ENCODE data around the gene NACC1. TPM values are rescaled to one million over a fixed set of nuclear protein-coding genes. Genes with fewer than 3 reads are reported as not detected.

NACC1 gene
- total RNA-seq, 1 donor from 2014 or later, result 34.7 TPM

DNA sequence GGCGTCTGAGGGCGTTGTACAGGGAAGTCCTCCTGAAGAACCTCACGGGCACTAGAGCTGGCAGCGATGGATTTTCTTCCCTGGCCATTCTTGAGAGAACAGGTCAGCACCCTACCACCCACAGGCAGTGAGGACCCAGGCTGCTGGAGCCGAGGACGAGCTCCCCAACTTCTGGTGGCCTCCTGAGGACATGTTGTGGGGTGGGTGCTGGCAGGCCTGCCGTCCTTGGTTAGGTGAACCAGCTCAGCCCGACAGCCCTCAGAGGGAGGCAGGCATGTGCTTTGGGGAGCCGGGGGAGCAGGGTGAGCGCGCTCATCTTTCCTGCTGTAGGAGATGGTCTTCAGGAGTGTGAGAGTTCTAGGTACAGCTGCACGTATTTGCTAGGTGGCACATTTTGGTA, 30.8 kb upstream of the NACC1 start:
- Mint-ChIP-seq H3K36me3 (no peaks in the 10 kb centered on the region), H3K9me3 (no peaks in the 10 kb centered on the region), H3K27me3 (ENCODE audit: insufficient read depth, low read depth) (peaks cover 32% of the 10 kb centered on the region), H3K4me3 (no peak overlapping the region), H3K4me1 (peaks cover 26% of the 10 kb centered on the region), H3K27ac (no peak overlapping the region)
- TF ChIP-seq, protein P1, sequence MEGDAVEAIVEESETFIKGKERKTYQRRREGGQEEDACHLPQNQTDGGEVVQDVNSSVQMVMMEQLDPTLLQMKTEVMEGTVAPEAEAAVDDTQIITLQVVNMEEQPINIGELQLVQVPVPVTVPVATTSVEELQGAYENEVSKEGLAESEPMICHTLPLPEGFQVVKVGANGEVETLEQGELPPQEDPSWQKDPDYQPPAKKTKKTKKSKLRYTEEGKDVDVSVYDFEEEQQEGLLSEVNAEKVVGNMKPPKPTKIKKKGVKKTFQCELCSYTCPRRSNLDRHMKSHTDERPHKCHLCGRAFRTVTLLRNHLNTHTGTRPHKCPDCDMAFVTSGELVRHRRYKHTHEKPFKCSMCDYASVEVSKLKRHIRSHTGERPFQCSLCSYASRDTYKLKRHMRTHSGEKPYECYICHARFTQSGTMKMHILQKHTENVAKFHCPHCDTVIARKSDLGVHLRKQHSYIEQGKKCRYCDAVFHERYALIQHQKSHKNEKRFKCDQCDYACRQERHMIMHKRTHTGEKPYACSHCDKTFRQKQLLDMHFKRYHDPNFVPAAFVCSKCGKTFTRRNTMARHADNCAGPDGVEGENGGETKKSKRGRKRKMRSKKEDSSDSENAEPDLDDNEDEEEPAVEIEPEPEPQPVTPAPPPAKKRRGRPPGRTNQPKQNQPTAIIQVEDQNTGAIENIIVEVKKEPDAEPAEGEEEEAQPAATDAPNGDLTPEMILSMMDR (IDR thresholded peaks at IDR 0.05), result no peak
- TF ChIP-seq EZH2phosphoT487 (IDR thresholded peaks at IDR 0.05) (no peak), EZH2 (IDR thresholded peaks at IDR 0.05) (no peak)
- H3K27me3 ChIP-seq, result peaks cover 39% of the 10 kb centered on the region
- H3K4me1 ChIP-seq, result peaks cover 25% of the 10 kb centered on the region
- no peak for DNase-seq (ENCODE audit: low spot score)
- no peak overlapping the region for H3K9ac ChIP-seq
- H3K79me2 ChIP-seq (ENCODE audit: low read depth), result no peaks in the 10 kb centered on the region
- peaks cover 5% of the 10 kb centered on the region for H3F3A ChIP-seq (ENCODE audit: low read depth)
- no peaks in the 10 kb centered on the region for H3K9me3 ChIP-seq (ENCODE audit: low read depth)
- no peak overlapping the region for H3K4me3 ChIP-seq
- H3K36me3 ChIP-seq, result no peaks in the 10 kb centered on the region
- no peaks in the 10 kb centered on the region for H4K20me1 ChIP-seq (ENCODE audit: low read depth)
- H3K4me2 ChIP-seq, result no peak overlapping the region
- H3K27ac ChIP-seq, result no peak overlapping the region
- H2AFZ ChIP-seq (replicated peaks), result no peak overlapping the region

DNA sequence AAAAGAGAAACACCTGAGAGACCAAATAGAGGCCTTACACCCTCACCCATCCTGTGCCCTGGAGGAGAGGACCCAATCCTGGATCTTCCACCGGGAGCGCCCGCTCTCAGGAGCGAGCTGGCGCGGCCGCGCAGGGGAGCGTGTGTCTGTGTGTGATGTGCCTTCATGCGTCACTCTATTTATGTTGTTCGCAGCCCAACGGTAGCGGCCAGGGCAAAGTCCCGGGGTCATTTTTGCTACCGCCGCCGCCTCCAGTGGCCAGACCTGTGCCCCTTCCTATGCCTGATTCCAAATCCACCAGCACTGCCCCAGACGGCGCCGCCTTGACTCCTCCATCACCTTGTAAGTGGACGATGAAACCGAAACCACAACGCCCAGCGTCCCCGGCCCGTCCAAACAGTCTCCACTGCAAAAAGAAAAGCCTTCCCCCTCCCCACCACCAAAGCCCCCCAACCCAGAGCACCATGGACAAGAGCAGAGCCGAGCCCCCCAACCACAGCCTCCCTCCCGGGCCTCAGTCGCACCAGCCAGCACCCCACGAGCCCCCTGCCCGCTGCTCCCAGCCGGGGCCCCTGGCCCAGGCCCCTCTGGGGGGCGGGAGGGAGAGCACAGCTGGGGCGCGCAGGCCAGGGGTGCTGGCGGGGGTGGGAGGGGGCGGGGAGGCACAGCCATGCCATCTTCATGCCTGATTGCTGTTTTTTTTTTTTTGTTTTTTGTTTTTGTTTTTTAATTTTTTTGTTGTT, 30.1 kb upstream of the NACC1 start:
- H3K9me3 ChIP-seq (ENCODE audit: low read depth), result no peaks in the 10 kb centered on the region
- H2AFZ ChIP-seq (replicated peaks), result no peak overlapping the region
- H3K4me3 ChIP-seq, result no peak overlapping the region
- no peak overlapping the region for H3K27ac Mint-ChIP-seq
- H3F3A ChIP-seq (ENCODE audit: low read depth), result peaks cover 3% of the 10 kb centered on the region
- H3K79me2 ChIP-seq (ENCODE audit: low read depth), result no peaks in the 10 kb centered on the region
- no peaks in the 10 kb centered on the region for H3K36me3 ChIP-seq
- H3K27me3 ChIP-seq, result peaks cover 46% of the 10 kb centered on the region
- H3K4me2 ChIP-seq, result no peak overlapping the region
- peaks cover 31% of the 10 kb centered on the region for H3K27me3 Mint-ChIP-seq (ENCODE audit: insufficient read depth, low read depth)
- H3K4me1 Mint-ChIP-seq, result peaks cover 22% of the 10 kb centered on the region
- H3K4me3 Mint-ChIP-seq, result peak overlapping the region; percentile 13
- no peaks in the 10 kb centered on the region for H4K20me1 ChIP-seq (ENCODE audit: low read depth)
- DNase-seq (ENCODE audit: low spot score), result no peak
- H3K36me3 Mint-ChIP-seq, result no peaks in the 10 kb centered on the region
- TF ChIP-seq, protein P1 (IDR thresholded peaks at IDR 0.05), result no peak
- TF ChIP-seq EZH2phosphoT487 (IDR thresholded peaks at IDR 0.05), result no peak
- no peak for TF ChIP-seq EZH2 (IDR thresholded peaks at IDR 0.05)
- peaks cover 19% of the 10 kb centered on the region for H3K4me1 ChIP-seq
- no peak overlapping the region for H3K9ac ChIP-seq
- H3K27ac ChIP-seq, result no peak overlapping the region
- H3K9me3 Mint-ChIP-seq, result no peaks in the 10 kb centered on the region

DNA sequence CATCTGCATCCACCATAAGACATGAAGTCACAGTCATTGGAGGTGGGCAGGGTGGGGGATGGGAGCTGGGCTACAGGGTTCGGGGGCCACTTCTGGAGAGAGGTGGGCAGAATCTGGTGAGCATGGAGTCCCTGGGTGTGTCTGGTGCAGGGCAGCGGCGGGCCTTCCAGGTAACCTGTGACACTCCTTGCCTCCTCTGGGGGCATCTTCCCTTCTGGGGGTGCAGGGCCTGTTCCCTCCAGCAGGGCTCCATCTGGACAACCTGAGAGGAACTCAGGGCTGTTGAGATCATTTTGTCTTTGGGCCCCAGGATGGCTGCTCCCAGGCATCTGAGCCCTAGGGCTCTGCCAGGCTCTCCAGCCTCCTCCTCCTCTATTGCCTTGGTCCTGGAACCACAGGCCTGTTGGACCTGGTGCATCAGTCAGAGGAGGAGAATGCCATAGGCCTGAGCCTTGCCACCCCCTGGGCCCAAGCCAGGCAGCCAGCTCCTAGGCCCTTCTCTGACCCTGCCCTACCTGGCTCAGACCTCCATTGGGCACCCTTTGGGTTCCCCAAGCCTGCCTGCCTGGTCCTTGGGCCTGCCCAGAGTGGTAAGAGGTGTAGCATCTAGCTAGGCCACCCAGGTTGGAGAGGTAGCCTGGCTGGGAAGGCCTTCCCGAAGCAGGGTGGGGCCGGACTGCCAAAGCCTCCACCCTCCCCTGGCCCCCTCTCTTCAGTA, 28.8 kb upstream of the NACC1 start:
- peak; percentile 61 for DNase-seq (ENCODE audit: low spot score)
- TF ChIP-seq EZH2 (IDR thresholded peaks at IDR 0.05) (no peak), EZH2phosphoT487 (IDR thresholded peaks at IDR 0.05) (no peak)
- TF ChIP-seq, protein P1 (IDR thresholded peaks at IDR 0.05), result peak; percentile 55
- no peaks in the 10 kb centered on the region for H3K79me2 ChIP-seq (ENCODE audit: low read depth)
- H3K9ac ChIP-seq, result no peak overlapping the region
- peaks cover 48% of the 10 kb centered on the region for H3K27me3 ChIP-seq
- peaks cover 26% of the 10 kb centered on the region for H3K4me1 Mint-ChIP-seq
- H3K36me3 ChIP-seq, result no peaks in the 10 kb centered on the region
- no peak overlapping the region for H2AFZ ChIP-seq (replicated peaks)
- no peaks in the 10 kb centered on the region for H3K9me3 Mint-ChIP-seq
- no peaks in the 10 kb centered on the region for H4K20me1 ChIP-seq (ENCODE audit: low read depth)
- peaks cover 1% of the 10 kb centered on the region for H3F3A ChIP-seq (ENCODE audit: low read depth)
- peaks cover 21% of the 10 kb centered on the region for H3K4me1 ChIP-seq
- H3K36me3 Mint-ChIP-seq, result no peaks in the 10 kb centered on the region
- H3K27me3 Mint-ChIP-seq (ENCODE audit: insufficient read depth, low read depth), result peaks cover 33% of the 10 kb centered on the region
- no peak overlapping the region for H3K27ac ChIP-seq
- H3K9me3 ChIP-seq (ENCODE audit: low read depth), result no peaks in the 10 kb centered on the region
- no peak overlapping the region for H3K4me3 Mint-ChIP-seq
- H3K4me2 ChIP-seq, result no peak overlapping the region
- H3K27ac Mint-ChIP-seq, result no peak overlapping the region
- no peak overlapping the region for H3K4me3 ChIP-seq

Data from neural progenitor cell (in vitro differentiated cells).